Lung (tissue), 5 donors: ENCODE results near the gene SENP7. TPM values are rescaled to one million over a fixed set of nuclear protein-coding genes. Genes with fewer than 3 reads are reported as not detected.

Experiments used
- polyA plus RNA-seq, 2 donors: library from polyadenylated mRNA; stranded (reverse); fragments of 200-250 nt; gene quantifications; one replicate each; pipeline ENCODE4 v1.2.1, GENCODE V29; 2013
- small RNA-seq: library from RNA; depleted of rRNA; stranded (forward); fragments of <200 nt; gene quantifications from one replicate; pipeline ENCODE3, GENCODE V24; 2014; ENCODE audit warnings: low replicate concordance
- total RNA-seq, 2 donors: library from RNA; depleted of rRNA in 1 of 2; stranded (reverse); fragments of >200 nt in 1 of 2; gene quantifications; one replicate each; pipeline ENCODE4 v1.2.1, GENCODE V29; 2014 to 2021
- donor health status: Bipolar disorder and iron deficiency.
- donor health status: healthy.
- donor health status: DM: yes; HTN: yes; CAD: no.

SENP7 gene
- total and polyA plus RNA-seq, 4 donors, result 6.0 to 73.9 (median 11.8) TPM

Small RNA genes lying within 50 kb of the gene (small RNA-seq; reads per million reads assigned to genes)
- not detected for gene RF00019

Other genes starting within 250 kb of the SENP7 start
- under 1 TPM; 0.15 to 0.54 TPM for gene IMPG2, start 192.6 kb downstream of the SENP7 start, total RNA-seq
- gene IMPG2, start 192.6 kb downstream of the SENP7 start, polyA plus RNA-seq, result under 1 TPM; 0.04 to 0.05 TPM
- 10 to 100 TPM; 13.9 to 16.1 TPM for gene TRMT10C, start 48.7 kb upstream of the SENP7 start, total RNA-seq
- 10 to 100 TPM; 15.1 to 17.0 TPM for gene TRMT10C, start 48.7 kb upstream of the SENP7 start, polyA plus RNA-seq
- gene PCNP, start 61.0 kb upstream of the SENP7 start, total RNA-seq, result 100 to 1,000 TPM; 123 to 195 TPM
- 10 to 100 TPM; 73.1 to 76.4 TPM for gene PCNP, start 61.0 kb upstream of the SENP7 start, polyA plus RNA-seq
- 10 to 100 TPM; 14.3 to 42.5 TPM for gene ZBTB11, start 163.9 kb upstream of the SENP7 start, total RNA-seq
- 1 to 10 TPM; 7.5 to 9.3 TPM for gene ZBTB11, start 163.9 kb upstream of the SENP7 start, polyA plus RNA-seq
- 1,000 to 10,000 TPM in 1 of 2 donors, 100 to 1,000 TPM in 1; 883 to 1,468 TPM for gene RPL24, start 173.5 kb upstream of the SENP7 start, total RNA-seq
- gene RPL24, start 173.5 kb upstream of the SENP7 start, polyA plus RNA-seq, result 1,000 to 10,000 TPM; 1,147 to 4,516 TPM
- 10 to 100 TPM; 11.1 to 21.0 TPM for gene CEP97, start 211.4 kb upstream of the SENP7 start, total RNA-seq
- gene CEP97, start 211.4 kb upstream of the SENP7 start, polyA plus RNA-seq, result 1 to 10 TPM; 1.9 to 2.1 TPM